ENCODE results near the gene PLEKHG5. TPM values are rescaled to one million over a fixed set of nuclear protein-coding genes. Genes with fewer than 3 reads are reported as not detected.

Gene PLEKHG5
- polyA plus RNA-seq, 3 donors = 0.03 TPM; not detected in 2

GRCh38 chr1:6503884-6504602 is 12.6 kb upstream of the PLEKHG5 start:
- Mint-ChIP-seq H3K4me1 (no peaks in the 10 kb centered on the region), H3K9me3 (no peaks in the 10 kb centered on the region), H3K36me3 (no peaks in the 10 kb centered on the region), H3K27ac (peak overlapping the region in 1 of 7 donors; percentile 46), H3K27me3 (ENCODE audit: low read depth in 3 of 3) (peaks cover 9 to 11% (median 9%) of the 10 kb centered on the region in 3 donors), H3K4me3 (no peak overlapping the region)
- no peaks in the 10 kb centered on the region for H4K20me1 ChIP-seq (ENCODE audit: insufficient read depth, low read length)
- H3K27me3 ChIP-seq (ENCODE audit: control insufficient read depth in 2 of 2, insufficient read depth in 2 of 2, low read length in 2 of 2) = no peaks in the 10 kb centered on the region
- H2AFZ ChIP-seq (ENCODE audit: insufficient read depth, low read depth, low read length, poor library complexity, severe bottlenecking) = no peak overlapping the region
- H3K4me2 ChIP-seq (replicated peaks; ENCODE audit: extremely low read depth, low read length, poor library complexity, severe bottlenecking) = no peak overlapping the region
- TF ChIP-seq, protein P1, sequence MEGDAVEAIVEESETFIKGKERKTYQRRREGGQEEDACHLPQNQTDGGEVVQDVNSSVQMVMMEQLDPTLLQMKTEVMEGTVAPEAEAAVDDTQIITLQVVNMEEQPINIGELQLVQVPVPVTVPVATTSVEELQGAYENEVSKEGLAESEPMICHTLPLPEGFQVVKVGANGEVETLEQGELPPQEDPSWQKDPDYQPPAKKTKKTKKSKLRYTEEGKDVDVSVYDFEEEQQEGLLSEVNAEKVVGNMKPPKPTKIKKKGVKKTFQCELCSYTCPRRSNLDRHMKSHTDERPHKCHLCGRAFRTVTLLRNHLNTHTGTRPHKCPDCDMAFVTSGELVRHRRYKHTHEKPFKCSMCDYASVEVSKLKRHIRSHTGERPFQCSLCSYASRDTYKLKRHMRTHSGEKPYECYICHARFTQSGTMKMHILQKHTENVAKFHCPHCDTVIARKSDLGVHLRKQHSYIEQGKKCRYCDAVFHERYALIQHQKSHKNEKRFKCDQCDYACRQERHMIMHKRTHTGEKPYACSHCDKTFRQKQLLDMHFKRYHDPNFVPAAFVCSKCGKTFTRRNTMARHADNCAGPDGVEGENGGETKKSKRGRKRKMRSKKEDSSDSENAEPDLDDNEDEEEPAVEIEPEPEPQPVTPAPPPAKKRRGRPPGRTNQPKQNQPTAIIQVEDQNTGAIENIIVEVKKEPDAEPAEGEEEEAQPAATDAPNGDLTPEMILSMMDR (IDR thresholded peaks at IDR 0.05) = no peak
- no peak overlapping the region for H3K27ac ChIP-seq (ENCODE audit: low read depth in 1 of 2, low read length in 2 of 2)
- H3K4me3 ChIP-seq (replicated peaks in 1 of 3; ENCODE audit: low read depth in 2 of 3, low read length in 3 of 3) = no peak overlapping the region
- H3K79me2 ChIP-seq (ENCODE audit: insufficient read depth, low read length) = no peaks in the 10 kb centered on the region
- intact Hi-C loops (cut with micrococcal nuclease) = no loop called here
- no peaks in the 10 kb centered on the region for H3K9me3 ChIP-seq (replicated peaks in 1 of 2; ENCODE audit: control insufficient read depth in 1 of 2, insufficient read depth in 1 of 2, low read length in 2 of 2)
- 87% methylated on average over 10 of the region's 20 CpGs for WGBS (ENCODE audit: insufficient coverage)
- H3K36me3 ChIP-seq (replicated peaks in 1 of 2; ENCODE audit: control insufficient read depth in 1 of 2, insufficient read depth in 2 of 2, low read length in 2 of 2) = no peaks in the 10 kb centered on the region
- no peak for DNase-seq
- H3K9ac ChIP-seq (ENCODE audit: insufficient read depth, low read length, poor library complexity, severe bottlenecking) = no peak overlapping the region
- peaks cover 0 to 1% of the 10 kb centered on the region in 2 donors for H3K4me1 ChIP-seq (ENCODE audit: control insufficient read depth in 1 of 2, insufficient read depth in 2 of 2, low read length in 2 of 2)

GRCh38 chr1:6502000-6502891 is 10.8 kb upstream of the PLEKHG5 start:
- intact Hi-C loops (cut with micrococcal nuclease) = no loop called here
- TF ChIP-seq, protein P1 (IDR thresholded peaks at IDR 0.05) = no peak
- no peak overlapping the region for H3K4me3 ChIP-seq (replicated peaks in 1 of 3; ENCODE audit: low read depth in 2 of 3, low read length in 3 of 3)

More at GRCh38 chr1:6502000-6502891, 10.8 kb upstream of the PLEKHG5 start:
- Mint-ChIP-seq H3K4me3 (no peak overlapping the region), H3K4me1 (peaks cover 6% of the 10 kb centered on the region), H3K27ac (no peak overlapping the region), H3K36me3 (peaks cover 0 to 3% of the 10 kb centered on the region in 2 donors), H3K9me3 (peaks cover 0 to 6% (median 2%) of the 10 kb centered on the region in 7 donors), H3K27me3 (ENCODE audit: low read depth in 3 of 3) (peaks cover 24 to 25% (median 24%) of the 10 kb centered on the region in 3 donors)
- Histone ChIP-seq H3K79me2 (ENCODE audit: insufficient read depth, low read length) (no peaks in the 10 kb centered on the region), H3K27ac (ENCODE audit: low read depth in 1 of 2, low read length in 2 of 2) (no peak overlapping the region), H3K27me3 (ENCODE audit: control insufficient read depth in 2 of 2, insufficient read depth in 2 of 2, low read length in 2 of 2) (peaks cover 0 to 16% of the 10 kb centered on the region in 2 donors), H3K9ac (ENCODE audit: insufficient read depth, low read length, poor library complexity, severe bottlenecking) (no peak overlapping the region), H3K36me3 (replicated peaks in 1 of 2; ENCODE audit: control insufficient read depth in 1 of 2, insufficient read depth in 2 of 2, low read length in 2 of 2) (no peaks in the 10 kb centered on the region), H4K20me1 (ENCODE audit: insufficient read depth, low read length) (no peaks in the 10 kb centered on the region), H3K4me1 (ENCODE audit: control insufficient read depth in 1 of 2, insufficient read depth in 2 of 2, low read length in 2 of 2) (no peaks in the 10 kb centered on the region), H2AFZ (ENCODE audit: insufficient read depth, low read depth, low read length, poor library complexity, severe bottlenecking) (no peak overlapping the region), H3K9me3 (replicated peaks in 1 of 2; ENCODE audit: control insufficient read depth in 1 of 2, insufficient read depth in 1 of 2, low read length in 2 of 2) (no peaks in the 10 kb centered on the region), H3K4me2 (replicated peaks; ENCODE audit: extremely low read depth, low read length, poor library complexity, severe bottlenecking) (no peak overlapping the region)
- DNase-seq = no peak
- 75% methylated on average over 24 of the region's 31 CpGs for WGBS (ENCODE audit: insufficient coverage)

All from CD14-positive monocyte (primary cell).